Activated naive CD4-positive, alpha-beta T cell treated with Interleukin-2 at 50 U/mL for 16 hours (primary cell): Measurements from ENCODE around the gene RANGRF.

Source experiments
- DNase-seq: peaks from one replicate; pipeline ENCODE4 v3.0.0-alpha.2; 2020

Gene RANGRF

GRCh38 chr17:8274816-8275215, 13.7 kb upstream of the RANGRF start:
- DNase-seq: no peak

- no peak for DNase-seq
These were observed 12.8 kb upstream of the RANGRF start for GRCh38 chr17:8275421-8276290.

- DNase-seq: no peak
These were observed 11.2 kb upstream of the RANGRF start for GRCh38 chr17:8277317-8277716.

GRCh38 chr17:8282345-8282744, 6.1 kb upstream of the RANGRF start:
- no peak for DNase-seq

DNA sequence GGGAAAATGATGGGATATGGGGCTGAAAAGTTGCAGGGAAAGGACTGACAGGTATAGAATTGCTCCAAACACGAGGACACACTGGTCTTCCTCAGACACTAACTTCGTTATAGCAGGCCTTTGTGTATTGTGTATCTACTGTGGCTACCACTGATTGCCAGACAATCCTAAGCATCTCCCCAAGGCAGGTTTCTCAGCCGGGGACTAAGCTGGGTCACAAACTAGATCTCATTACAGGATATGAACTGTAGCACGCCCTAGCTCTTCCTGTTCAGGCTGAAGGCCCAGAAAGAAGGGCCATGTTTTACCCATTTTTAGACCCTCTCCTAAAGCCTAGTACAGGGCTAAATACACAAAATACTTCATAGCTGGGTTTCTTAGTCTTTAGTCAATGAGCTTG, 5.1 kb upstream of the RANGRF start:
- DNase-seq: no peak

GRCh38 chr17:8284126-8284525, 4.3 kb upstream of the RANGRF start:
- DNase-seq: no peak

DNA sequence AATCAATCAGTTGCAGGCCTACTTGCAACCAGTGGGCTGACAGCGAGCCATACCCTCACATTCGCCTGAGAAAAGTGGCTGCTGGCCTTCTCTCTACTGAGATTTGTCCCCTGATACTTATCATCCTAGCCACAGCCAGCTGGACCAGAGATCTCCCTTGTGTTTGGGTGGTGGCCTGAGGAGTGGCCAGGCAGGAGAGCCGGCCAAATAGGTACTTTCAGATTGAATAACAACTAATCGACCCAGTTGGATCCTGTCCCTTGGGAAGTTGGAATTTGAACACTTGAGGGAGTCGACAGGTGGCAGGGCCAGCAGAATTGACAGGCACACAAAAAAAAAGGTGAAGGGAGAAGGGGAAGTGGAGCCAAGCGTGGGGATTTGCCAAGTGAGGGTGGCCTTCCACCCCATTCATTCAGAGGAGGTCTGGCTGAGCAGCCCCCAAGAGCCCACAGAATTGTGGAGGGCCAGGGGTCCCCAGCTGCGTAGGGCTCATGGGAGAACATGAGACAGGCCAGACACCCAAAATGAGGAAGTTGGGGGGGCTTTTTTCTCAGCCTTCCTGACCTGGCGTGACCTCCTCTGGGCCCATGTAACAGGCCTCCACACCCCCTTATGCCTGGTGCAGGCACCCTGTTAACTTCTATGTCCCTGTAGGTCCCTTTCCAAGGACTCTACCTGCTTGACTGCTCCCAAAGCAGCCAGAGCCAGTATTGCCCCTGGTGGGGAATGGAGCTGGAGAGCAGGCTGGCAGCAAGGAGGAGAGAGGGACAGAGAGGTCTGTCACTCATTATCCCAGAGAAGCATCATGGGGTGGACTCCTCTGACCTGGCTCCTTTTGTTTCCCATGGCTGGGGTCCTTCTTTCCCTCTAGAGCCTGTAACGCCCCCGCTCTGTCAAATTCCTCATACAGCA, 2.9 kb upstream of the RANGRF start:
- DNase-seq: no peak

- no peak for DNase-seq
These were observed 677 bp upstream of the RANGRF start for GRCh38 chr17:8287651-8288335.

DNA sequence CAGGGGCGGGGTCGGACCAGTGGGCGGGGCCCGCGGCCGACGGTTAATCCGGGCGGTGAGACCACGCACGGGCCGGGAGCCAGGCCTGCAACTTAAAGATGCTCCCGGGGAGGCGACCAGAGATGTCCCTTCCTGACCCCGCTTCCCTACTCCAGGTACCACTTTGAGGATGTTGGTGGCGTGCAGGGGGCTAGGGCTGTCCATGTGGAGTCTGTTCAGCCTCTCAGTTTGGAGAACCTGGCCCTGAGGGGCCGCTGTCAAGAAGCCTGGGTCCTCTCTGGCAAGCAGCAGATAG, 580 bp downstream of the RANGRF start:
- no peak for DNase-seq

- DNase-seq: no peak
These were observed 1.6 kb downstream of the RANGRF start for GRCh38 chr17:8290043-8290442.

DNA sequence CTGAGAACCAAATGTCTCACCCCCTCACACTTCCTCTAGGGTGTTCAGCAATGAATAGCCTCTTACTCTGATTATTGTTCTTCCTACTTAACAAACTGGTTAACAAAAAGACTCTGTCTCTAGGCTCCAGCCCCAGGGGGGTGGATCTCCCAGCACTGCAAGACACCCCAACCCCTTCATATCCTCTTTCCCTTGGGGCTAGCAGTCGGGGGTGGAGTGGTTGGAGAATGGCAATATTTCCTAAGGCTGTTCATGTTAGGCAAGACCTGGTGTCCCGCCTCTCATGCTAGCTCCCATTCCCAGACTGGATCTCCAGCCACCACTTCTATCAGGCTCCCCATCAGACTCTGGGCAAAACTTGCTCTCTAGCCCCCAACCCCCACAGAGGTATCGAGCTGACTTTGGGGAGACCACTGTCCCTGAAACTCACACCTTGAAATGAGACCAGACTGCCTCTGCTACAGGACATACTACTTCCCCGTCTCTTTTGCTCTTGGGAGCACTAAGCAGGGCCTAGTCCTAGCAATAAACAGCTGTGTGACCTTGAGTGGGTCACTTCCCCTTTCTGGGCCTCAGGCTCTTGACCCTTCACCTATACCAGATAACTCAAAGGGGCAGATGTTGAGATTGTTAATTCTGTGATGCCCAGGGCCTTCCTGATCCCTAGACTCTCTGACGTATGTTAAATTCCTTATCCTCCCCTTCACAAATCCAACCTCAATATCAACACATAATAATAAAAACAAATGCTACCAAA, 4.3 kb downstream of the RANGRF start:
- DNase-seq: no peak

- DNase-seq: no peak
These were observed 5.9 kb downstream of the RANGRF start for GRCh38 chr17:8294361-8294760.

- DNase-seq: no peak
These were observed 6.4 kb downstream of the RANGRF start for GRCh38 chr17:8294814-8295316.

DNA sequence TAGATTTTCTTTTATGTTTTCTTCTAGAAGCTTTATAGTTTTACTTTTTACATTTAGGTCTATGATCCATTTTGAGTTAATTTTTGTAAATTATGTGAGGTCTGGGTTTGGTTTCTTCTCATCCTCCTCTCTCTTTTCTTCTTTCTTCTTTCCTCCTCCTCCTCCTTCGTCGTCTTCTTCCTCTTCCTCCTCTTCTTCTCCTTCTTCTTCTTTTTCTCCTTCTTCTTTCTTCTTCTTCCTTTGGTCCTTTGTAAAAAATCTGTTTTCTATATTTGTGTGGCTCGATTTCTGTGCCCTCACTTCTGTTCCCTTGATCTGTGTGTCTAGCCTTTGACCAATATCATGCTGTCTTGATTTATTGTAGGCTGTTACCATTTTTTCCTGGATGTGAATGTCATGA, 11.8 kb downstream of the RANGRF start:
- DNase-seq: no peak

- peak; percentile 60 for DNase-seq
These were observed 12.3 kb downstream of the RANGRF start for GRCh38 chr17:8300627-8301242.

- no peak for DNase-seq
These were observed 22.2 kb downstream of the RANGRF start for GRCh38 chr17:8310601-8311123.

DNA sequence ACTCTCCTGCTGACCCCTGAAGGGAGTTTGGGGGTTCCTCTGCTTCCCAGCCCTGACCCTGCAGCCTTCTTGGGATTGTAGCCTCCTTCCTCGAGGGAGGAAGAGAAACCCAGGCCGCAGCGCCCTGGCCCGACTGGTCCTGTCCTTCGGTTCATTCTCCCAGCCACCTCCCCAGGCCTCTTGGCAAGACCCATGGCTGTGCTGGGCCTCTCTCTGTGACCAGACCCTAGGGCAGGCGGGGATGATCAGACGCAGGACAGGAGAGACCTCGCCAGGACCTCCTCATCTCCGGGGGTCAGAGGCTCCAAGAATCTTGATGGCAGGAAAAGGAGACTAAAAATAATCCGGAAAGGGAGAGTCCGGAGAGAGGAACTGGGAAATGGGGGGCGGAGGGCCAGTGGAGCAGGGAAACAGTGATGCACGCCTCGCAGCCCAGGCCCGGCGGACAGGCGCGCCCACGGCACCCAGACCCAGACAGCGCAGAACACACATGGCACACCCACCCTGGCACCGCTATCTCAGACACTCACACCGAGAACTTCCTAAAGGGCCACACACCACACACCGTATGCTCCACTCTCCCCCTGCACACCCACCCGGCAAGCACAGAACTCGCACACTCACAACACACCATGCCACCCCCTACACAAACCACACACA, 22.8 kb downstream of the RANGRF start:
- no peak for DNase-seq

DNA sequence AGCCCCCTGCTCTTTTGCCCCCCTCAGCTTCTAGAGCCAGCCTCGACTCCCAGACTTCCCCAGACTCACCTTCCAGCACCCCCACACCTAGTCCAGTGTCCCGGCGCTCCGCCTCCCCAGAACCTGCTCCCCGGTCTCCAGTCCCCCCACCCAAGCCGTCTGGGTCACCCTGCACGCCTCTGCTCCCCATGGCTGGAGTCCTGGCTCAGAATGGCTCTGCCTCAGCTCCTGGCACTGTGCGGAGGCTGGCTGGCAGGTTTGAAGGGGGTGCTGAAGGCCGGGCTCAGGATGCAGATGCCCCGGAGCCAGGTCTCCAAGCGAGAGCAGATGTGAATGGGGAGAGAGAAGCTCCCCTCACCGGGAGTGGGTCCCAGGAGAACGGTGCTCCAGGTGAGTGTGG, 23.8 kb downstream of the RANGRF start:
- no peak for DNase-seq

- DNase-seq: no peak
These were observed 24.5 kb downstream of the RANGRF start for GRCh38 chr17:8312726-8313600.
